Mesenteric fat pad (tissue), 1 donor: ENCODE data around the gene CD58. TPM values are rescaled to one million over a fixed set of nuclear protein-coding genes. Genes with fewer than 3 reads are reported as not detected.

ENCODE experiments used
- DNase-seq: peaks from one replicate; pipeline ENCODE4 v3.0.0-alpha.2; 2020; ENCODE audit warnings: low spot score
- microRNA-seq: library from miRNA; unstranded; fragments of <30 nt; microRNA quantifications from one replicate; pipeline ENCODE4 v1.2.0, GENCODE V29; 2020; ENCODE audit warnings: borderline number of aligned reads
- total RNA-seq: library from RNA; stranded (reverse); fragmentation: NEBNext Ultra II Directional; extraction: Animal tissue kit (Norgen Biotek cat#: 25700); gene quantifications from one replicate; pipeline ENCODE4 v1.2.1, GENCODE V29; 2021
- donor health status: DM: yes; HTN: yes; CAD: no.

The CD58 gene
- total RNA-seq, 1 donor from 2014 or later, result 23.9 TPM

DNA sequence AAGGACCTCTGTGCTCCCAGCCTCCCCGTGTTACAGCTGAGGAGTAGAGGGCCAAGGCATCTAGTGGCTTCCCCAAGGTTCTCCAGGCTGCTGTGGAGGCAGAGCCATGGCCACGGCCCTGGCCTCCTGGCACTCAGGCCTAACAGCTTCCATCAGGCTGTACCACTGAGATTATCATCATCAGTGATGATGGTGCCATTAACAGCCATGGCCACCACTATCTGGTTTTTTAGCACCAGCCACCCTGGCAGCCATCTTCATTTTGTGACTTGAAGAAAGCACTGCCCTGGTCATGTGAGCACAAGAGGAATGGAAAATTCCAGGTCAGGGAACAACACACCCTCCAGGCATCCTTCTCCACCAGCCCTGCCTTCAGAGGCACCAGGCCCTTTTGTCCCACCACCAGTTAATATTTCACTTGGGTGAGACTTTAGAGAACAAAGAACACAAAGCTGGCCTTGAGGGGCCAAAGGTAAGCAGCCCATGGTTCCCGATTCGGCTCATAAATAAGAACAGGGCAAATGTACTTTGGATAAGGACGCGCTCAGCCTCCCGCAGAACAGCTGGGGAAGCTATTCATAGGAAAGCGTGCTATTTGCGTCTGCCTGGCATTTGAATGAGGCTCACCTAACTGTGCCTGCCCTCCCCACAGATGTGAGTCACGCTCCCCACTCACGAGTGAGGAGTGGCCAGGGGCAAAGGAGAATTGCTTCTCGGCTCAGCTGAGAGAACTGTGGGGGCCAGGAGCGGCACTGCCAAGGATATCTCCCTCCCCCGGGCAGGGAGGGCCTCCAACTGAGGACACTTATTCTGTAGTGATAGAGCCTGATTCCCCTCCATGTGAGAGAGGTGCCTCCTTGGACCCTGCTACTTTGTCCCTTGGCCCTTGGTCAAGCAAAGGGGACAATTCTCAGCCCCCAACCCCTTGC, 95.6 kb downstream of the CD58 start:
- no peak for DNase-seq

DNA sequence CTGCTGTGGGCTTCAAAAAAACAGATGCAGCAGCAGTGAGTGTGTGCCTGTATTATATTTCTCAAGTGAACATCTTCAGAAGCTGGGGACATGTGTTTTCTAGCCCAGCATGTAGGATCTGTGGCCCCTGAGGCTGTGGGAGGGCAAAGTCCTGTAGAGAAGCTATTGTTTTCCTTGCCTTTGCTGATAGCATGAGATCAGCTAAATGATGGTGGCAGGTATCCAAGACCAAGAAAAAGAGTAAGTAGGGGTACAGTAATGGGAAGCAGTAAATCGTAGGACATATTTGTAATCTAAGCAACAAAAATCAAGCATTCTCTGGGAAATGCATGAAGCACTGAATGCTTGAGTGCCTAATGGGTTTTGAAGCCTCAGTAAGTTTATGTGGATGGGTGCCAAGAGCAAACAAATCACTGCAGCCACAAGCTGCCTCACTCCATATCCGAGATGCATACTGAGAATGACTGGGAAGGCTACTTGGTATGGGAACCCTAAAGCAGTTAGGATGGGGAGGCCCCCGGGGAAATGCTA, 98.3 kb downstream of the CD58 start:
- no peak for DNase-seq

DNA sequence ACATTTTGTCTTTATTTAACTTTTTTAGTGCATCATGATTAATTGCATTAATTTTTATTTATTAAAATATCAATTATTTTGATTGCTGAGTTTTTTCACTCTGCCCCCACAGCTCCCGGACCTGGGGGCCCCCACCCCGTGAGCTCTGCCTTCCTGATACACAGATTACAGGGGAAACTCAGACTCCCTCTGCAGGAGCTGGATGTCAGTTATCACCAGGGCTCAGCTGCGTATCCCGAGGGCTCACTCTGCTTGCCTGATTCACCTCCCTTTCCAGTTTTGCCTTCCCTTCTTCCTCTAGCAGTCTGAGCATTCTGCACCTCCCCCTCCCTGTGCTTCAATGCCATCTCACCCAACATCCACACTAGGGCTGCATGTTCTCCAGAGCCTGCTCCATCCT, 99.6 kb downstream of the CD58 start:
- DNase-seq, result no peak

- no peak for DNase-seq
These were observed 100.2 kb downstream of the CD58 start for GRCh38 chr1:116470671-116471070.

DNA sequence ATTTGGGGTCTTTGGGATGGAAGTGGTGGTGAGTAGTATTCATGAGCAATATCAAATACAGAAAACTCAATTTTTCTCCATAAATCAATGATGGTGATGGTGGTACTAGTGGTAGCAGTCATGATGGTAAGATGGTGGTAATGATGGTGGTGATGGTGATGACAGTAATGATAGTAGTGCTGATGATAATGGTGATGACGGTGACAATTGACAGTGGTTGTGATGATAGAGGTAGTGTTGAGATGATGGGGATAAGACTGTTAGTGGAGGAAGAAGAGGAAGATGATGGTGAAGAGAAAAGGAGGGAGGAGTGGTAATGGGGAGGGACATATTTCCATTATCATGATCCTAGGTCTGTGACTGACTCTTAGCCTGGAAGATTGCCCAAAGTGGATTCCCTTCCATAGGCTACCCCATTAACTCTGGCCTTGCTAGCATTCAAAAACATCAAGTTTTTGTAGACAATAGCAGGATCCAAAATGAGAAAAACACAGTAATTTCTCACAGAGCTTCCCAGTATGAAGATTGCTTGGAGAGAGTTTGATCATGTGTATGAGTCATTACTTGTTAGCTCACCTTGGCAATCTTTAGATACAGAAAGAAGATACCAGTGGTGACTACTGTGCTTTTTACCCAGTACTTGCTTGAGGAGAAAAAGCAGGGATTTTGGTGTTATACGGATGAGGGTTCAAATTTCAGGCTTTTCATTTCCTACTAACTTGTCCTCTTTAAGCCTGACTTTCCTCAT, 103.8 kb downstream of the CD58 start:
- no peak for DNase-seq

GRCh38 chr1:116465845-116466685, 104.8 kb downstream of the CD58 start:
- no peak for DNase-seq

DNA sequence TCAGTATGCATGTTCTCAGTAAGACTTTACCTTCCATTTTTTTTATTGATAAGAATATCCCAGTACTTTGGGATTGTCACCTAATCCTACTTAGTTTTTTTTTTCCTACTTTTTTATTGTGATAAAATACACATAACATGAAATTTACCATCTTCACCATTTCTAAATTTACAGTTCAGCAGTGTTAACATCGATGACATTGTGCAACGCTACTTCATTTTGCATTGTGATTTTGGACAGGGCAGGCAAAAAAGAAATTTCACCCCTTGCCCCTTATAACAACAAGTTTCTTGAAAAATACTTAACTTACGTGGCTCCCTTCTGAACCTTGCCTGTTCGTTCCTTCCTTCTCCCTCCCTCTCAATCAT, 105.4 kb downstream of the CD58 start:
- DNase-seq, result no peak

Small RNA genes within 50 kb of the gene (microRNA-seq; reads per million reads assigned to microRNA genes)
- gene MIR548AC, result not detected

Other genes with a start within 250 kb of the CD58 start
- gene ATP1A1, start 197.8 kb downstream of the CD58 start, total RNA-seq, result 192 TPM
- gene IGSF3, start 96.7 kb upstream of the CD58 start, total RNA-seq, result 0.84 TPM
- gene CD2, start 183.4 kb upstream of the CD58 start, total RNA-seq, result 2.3 TPM